ENCODE data around the gene SLC30A10. TPM values are rescaled to one million over a fixed set of nuclear protein-coding genes. Genes with fewer than 3 reads are reported as not detected.

SLC30A10 gene
- total RNA-seq, 4 donors from 2014 or later: not detected

- Histone ChIP-seq H3K9me3 (no peaks in the 10 kb centered on the region), H3K4me3 (no peak overlapping the region), H3K4me1 (no peaks in the 10 kb centered on the region), H3K27ac (no peak overlapping the region), H3K36me3 (no peaks in the 10 kb centered on the region), H3K27me3 (no peaks in the 10 kb centered on the region)
- TF ChIP-seq, protein P1, sequence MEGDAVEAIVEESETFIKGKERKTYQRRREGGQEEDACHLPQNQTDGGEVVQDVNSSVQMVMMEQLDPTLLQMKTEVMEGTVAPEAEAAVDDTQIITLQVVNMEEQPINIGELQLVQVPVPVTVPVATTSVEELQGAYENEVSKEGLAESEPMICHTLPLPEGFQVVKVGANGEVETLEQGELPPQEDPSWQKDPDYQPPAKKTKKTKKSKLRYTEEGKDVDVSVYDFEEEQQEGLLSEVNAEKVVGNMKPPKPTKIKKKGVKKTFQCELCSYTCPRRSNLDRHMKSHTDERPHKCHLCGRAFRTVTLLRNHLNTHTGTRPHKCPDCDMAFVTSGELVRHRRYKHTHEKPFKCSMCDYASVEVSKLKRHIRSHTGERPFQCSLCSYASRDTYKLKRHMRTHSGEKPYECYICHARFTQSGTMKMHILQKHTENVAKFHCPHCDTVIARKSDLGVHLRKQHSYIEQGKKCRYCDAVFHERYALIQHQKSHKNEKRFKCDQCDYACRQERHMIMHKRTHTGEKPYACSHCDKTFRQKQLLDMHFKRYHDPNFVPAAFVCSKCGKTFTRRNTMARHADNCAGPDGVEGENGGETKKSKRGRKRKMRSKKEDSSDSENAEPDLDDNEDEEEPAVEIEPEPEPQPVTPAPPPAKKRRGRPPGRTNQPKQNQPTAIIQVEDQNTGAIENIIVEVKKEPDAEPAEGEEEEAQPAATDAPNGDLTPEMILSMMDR (IDR thresholded peaks at IDR 0.05): no peak
- TF ChIP-seq EP300 (IDR thresholded peaks at IDR 0.05) (no peak), POLR2A (IDR thresholded peaks at IDR 0.05) (no peak), POLR2AphosphoS5 (IDR thresholded peaks at IDR 0.05) (no peak)
- ATAC-seq: no peak
Observed at GRCh38 chr1:219913005-219913770, 15.2 kb downstream of the SLC30A10 start.

- Histone ChIP-seq H3K27me3 (no peaks in the 10 kb centered on the region), H3K36me3 (no peaks in the 10 kb centered on the region), H3K27ac (no peak overlapping the region), H3K4me1 (no peaks in the 10 kb centered on the region), H3K9me3 (no peaks in the 10 kb centered on the region), H3K4me3 (no peak overlapping the region)
- no peak for ATAC-seq
- WGBS, 2 donors (ENCODE audit: low coverage in 1 of 2): 51 to 70% methylated on average over 6 of the region's 6 CpGs
- TF ChIP-seq, protein P1 (IDR thresholded peaks at IDR 0.05): no peak
- no peak for TF ChIP-seq EP300 (IDR thresholded peaks at IDR 0.05)
- TF ChIP-seq POLR2A (IDR thresholded peaks at IDR 0.05): no peak
- TF ChIP-seq POLR2AphosphoS5 (IDR thresholded peaks at IDR 0.05): no peak
Observed at GRCh38 chr1:219910716-219911115, 17.6 kb downstream of the SLC30A10 start.

DNA sequence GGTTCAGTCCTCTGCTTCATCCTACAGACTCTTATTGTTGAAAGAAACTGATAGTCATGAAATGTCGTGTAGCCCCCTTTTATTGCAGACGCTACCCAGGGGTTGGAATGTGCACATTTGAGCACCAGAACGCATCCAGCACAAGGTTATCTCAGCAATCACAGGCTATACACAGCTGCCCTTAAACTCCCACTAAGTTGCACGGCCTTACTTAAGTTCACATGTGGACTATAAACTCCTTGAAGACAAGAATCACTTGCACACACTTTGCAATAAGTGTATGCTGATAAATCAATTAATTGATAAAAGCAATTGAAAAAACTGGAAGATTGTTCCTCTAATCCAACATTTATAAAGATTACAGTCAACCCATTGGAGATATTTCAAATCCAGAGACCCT lies 18.9 kb downstream of the SLC30A10 start:
- ATAC-seq: no peak
- H3K4me3 ChIP-seq: no peak overlapping the region
- no peak overlapping the region for H3K27ac ChIP-seq
- 75 to 90% methylated on average over 2 to 4 of the region's 4 CpGs for WGBS, 2 donors (ENCODE audit: low coverage in 1 of 2)
- H3K9me3 ChIP-seq: no peaks in the 10 kb centered on the region
- H3K36me3 ChIP-seq: no peaks in the 10 kb centered on the region
- no peak for TF ChIP-seq EP300 (IDR thresholded peaks at IDR 0.05)
- TF ChIP-seq, protein P1 (IDR thresholded peaks at IDR 0.05): no peak
- TF ChIP-seq POLR2A (IDR thresholded peaks at IDR 0.05): no peak
- no peak for TF ChIP-seq POLR2AphosphoS5 (IDR thresholded peaks at IDR 0.05)
- no peaks in the 10 kb centered on the region for H3K4me1 ChIP-seq
- H3K27me3 ChIP-seq: no peaks in the 10 kb centered on the region

GRCh38 chr1:219908170-219908569 lies 20.2 kb downstream of the SLC30A10 start:
- Histone ChIP-seq H3K9me3 (no peaks in the 10 kb centered on the region), H3K4me1 (no peaks in the 10 kb centered on the region), H3K27me3 (no peaks in the 10 kb centered on the region), H3K27ac (no peak overlapping the region), H3K36me3 (no peaks in the 10 kb centered on the region), H3K4me3 (no peak overlapping the region)
- TF ChIP-seq, protein P1 (IDR thresholded peaks at IDR 0.05): no peak
- TF ChIP-seq POLR2A (IDR thresholded peaks at IDR 0.05): no peak
- no peak for TF ChIP-seq EP300 (IDR thresholded peaks at IDR 0.05)
- no peak for TF ChIP-seq POLR2AphosphoS5 (IDR thresholded peaks at IDR 0.05)
- 60% methylated on average over 1 of the region's 3 CpGs; no CpG with 5 or more reads in 1 of the 2 donors for WGBS, 2 donors (ENCODE audit: low coverage in 1 of 2)
- ATAC-seq: no peak

DNA sequence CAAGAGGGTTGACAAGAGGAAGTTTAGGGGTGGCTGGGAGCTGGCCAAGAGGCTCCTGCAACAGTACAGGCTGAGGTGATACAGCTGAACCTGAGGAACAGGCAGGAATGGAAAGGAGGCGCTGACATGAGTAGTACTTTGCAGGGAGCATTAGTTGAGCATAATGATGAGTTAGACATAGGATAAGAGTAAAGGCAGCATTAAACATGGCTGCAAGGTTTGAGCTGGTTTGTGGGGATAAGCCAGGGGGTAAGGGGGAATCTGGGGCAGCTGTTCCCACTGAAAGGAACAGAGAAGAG lies 20.6 kb downstream of the SLC30A10 start:
- no peaks in the 10 kb centered on the region for H3K4me1 ChIP-seq
- H3K36me3 ChIP-seq: no peaks in the 10 kb centered on the region
- H3K4me3 ChIP-seq: no peak overlapping the region
- no peaks in the 10 kb centered on the region for H3K27me3 ChIP-seq
- TF ChIP-seq, protein P1 (IDR thresholded peaks at IDR 0.05): no peak
- TF ChIP-seq EP300 (IDR thresholded peaks at IDR 0.05) (no peak), POLR2AphosphoS5 (IDR thresholded peaks at IDR 0.05) (no peak), POLR2A (IDR thresholded peaks at IDR 0.05) (no peak)
- no peaks in the 10 kb centered on the region for H3K9me3 ChIP-seq
- 63% methylated on average over 1 of the region's 1 CpG; no CpG with 5 or more reads in 1 of the 2 donors for WGBS, 2 donors (ENCODE audit: low coverage in 1 of 2)
- no peak for ATAC-seq
- H3K27ac ChIP-seq: no peak overlapping the region

Data from gastroesophageal sphincter (tissue), 4 donors.